CD4-positive, alpha-beta T cell (primary cell): ENCODE data around the gene COL5A1. TPM values are rescaled to one million over a fixed set of nuclear protein-coding genes. Genes with fewer than 3 reads are reported as not detected.

Experiments used
- ATAC-seq: fragments of 200-7000 bp; cut with Tn5 transposase; one replicate; pipeline ENCODE4 v1.10.0; 2022; ENCODE audit warnings: mild to moderate bottlenecking; ENCODE audit not compliant: poor library complexity
- CTCF ChIA-PET: fragments of 350-600 bp; sonication (Branson Sonifier 250); formaldehyde crosslinking; loops from one replicate; lab custom pipeline; 2021; ENCODE audit warnings: antibody characterized with exemption, inconsistent platforms; lab: Charles Lee
- POLR2A ChIA-PET: fragments of 350-600 bp; sonication (Branson Sonifier 250); formaldehyde crosslinking; loops from one replicate; lab custom pipeline; 2021; ENCODE audit warnings: antibody characterized with exemption, inconsistent platforms; lab: Charles Lee
- DNase-seq, 14 experiments: peaks; one replicate each; pipeline ENCODE4 v3.0.0-alpha.2; 2013 to 2020; ENCODE audit warnings: mixed read lengths in 2 of 14
- H3K27ac ChIP-seq, 2 donors: one replicate each; pipeline versions ENCODE4 v1.5.1 to v1.7.0; 2013; ENCODE audit warnings: low read length in 2 of 2, low read depth in 1 of 2, mild to moderate bottlenecking in 1 of 2
- H3K27me3 ChIP-seq, 2 experiments: 1 replicate in 1 of 2; 2 replicates in 1 of 2; pipeline versions ENCODE4 v1.6.1 to v1.7.0; 2013; ENCODE audit warnings: low read length in 2 of 2, control low read depth in 1 of 2, mild to moderate bottlenecking in 1 of 2, moderate library complexity in 1 of 2; ENCODE audit not compliant: insufficient read depth in 2 of 2, control insufficient read depth in 1 of 2
- H3K36me3 ChIP-seq: one replicate; pipeline ENCODE4 v1.6.1; 2013; ENCODE audit warnings: low read length, control low read depth; ENCODE audit not compliant: insufficient read depth
- H3K4me1 ChIP-seq: one replicate; pipeline ENCODE4 v1.6.1; 2013; ENCODE audit warnings: low read length, control low read depth; ENCODE audit not compliant: insufficient read depth
- H3K4me3 ChIP-seq: one replicate; pipeline ENCODE4 v1.5.1; 2013; ENCODE audit warnings: mild to moderate bottlenecking, low read length, moderate library complexity
- H3K9me3 ChIP-seq, 2 experiments: 1 replicate in 1 of 2; 2 replicates in 1 of 2; pipeline versions ENCODE4 v1.6.1 to v1.7.0; 2013; ENCODE audit warnings: low read length in 2 of 2, mild to moderate bottlenecking in 2 of 2, control low read depth in 1 of 2, moderate library complexity in 1 of 2; ENCODE audit not compliant: control insufficient read depth in 1 of 2, insufficient read depth in 1 of 2
- H3K27ac Mint-ChIP-seq: one replicate; pipeline ENCODE4 v1.8.0; 2020; ENCODE audit warnings: mixed read lengths
- H3K27me3 Mint-ChIP-seq: one replicate; pipeline ENCODE4 v1.8.0; 2021; ENCODE audit warnings: mixed read lengths
- H3K36me3 Mint-ChIP-seq: one replicate; pipeline ENCODE4 v1.8.0; 2021; ENCODE audit warnings: low read depth, mixed read lengths
- H3K4me1 Mint-ChIP-seq: one replicate; pipeline ENCODE4 v1.8.0; 2021; ENCODE audit warnings: low read depth, mixed read lengths
- H3K4me3 Mint-ChIP-seq: one replicate; pipeline ENCODE4 v1.8.0; 2020; ENCODE audit warnings: mild to moderate bottlenecking, mixed read lengths
- H3K9me3 Mint-ChIP-seq: one replicate; pipeline ENCODE4 v1.8.0; 2020; ENCODE audit warnings: mixed read lengths
- intact Hi-C, 2 experiments: fragments of 100-400 bp; cut with DNase I in 1 of 2; cut with micrococcal nuclease in 1 of 2; formaldehyde crosslinking; loops; one replicate each; pipeline versions ENCODE4 v1.15.1 to v1.9.0; 2023 to 2025; cut with DNase I, micrococcal nuclease
- total RNA-seq, 174 experiments: library from RNA in 2 of 174; stranded (reverse) in 2 of 174; gene quantifications; one replicate each; pipeline ENCODE4 v1.2.3 and lab custom pipeline; 2021 to 2026
- TF ChIP-seq, protein P1 (sequence below): fragments of 200-600 bp; IDR thresholded peaks from one replicate; pipeline ENCODE4 v1.8.0; 2022; ENCODE audit warnings: antibody characterized with exemption, mild to moderate bottlenecking

The COL5A1 gene
- total RNA-seq, 2 experiments from 2014 or later: 0.41 to 0.50 TPM

- ChIA-PET POLR2A (interaction anchor here (0.6 kb wide), 1 partner anchor 705 kb away, joined by 3 read pairs; no protein-coding TSS in a partner anchor), CTCF (no interaction called here)
- no peak for ATAC-seq
- H3K4me3 Mint-ChIP-seq: no peak overlapping the region
- DNase-seq: no peak
- Histone ChIP-seq H3K4me3 (no peak overlapping the region), H3K4me1 (no peaks in the 10 kb centered on the region), H3K27me3 (no peaks in the 10 kb centered on the region), H3K9me3 (peaks cover 1 to 4% of the 10 kb centered on the region in 2 experiments), H3K36me3 (no peaks in the 10 kb centered on the region), H3K27ac (no peak overlapping the region)
- H3K9me3 Mint-ChIP-seq: no peaks in the 10 kb centered on the region
- intact Hi-C loops: no loop called here
- H3K27ac Mint-ChIP-seq: no peak overlapping the region
- no peaks in the 10 kb centered on the region for H3K4me1 Mint-ChIP-seq
- H3K27me3 Mint-ChIP-seq: peaks cover 20% of the 10 kb centered on the region
- H3K36me3 Mint-ChIP-seq: no peaks in the 10 kb centered on the region
- TF ChIP-seq, protein P1, sequence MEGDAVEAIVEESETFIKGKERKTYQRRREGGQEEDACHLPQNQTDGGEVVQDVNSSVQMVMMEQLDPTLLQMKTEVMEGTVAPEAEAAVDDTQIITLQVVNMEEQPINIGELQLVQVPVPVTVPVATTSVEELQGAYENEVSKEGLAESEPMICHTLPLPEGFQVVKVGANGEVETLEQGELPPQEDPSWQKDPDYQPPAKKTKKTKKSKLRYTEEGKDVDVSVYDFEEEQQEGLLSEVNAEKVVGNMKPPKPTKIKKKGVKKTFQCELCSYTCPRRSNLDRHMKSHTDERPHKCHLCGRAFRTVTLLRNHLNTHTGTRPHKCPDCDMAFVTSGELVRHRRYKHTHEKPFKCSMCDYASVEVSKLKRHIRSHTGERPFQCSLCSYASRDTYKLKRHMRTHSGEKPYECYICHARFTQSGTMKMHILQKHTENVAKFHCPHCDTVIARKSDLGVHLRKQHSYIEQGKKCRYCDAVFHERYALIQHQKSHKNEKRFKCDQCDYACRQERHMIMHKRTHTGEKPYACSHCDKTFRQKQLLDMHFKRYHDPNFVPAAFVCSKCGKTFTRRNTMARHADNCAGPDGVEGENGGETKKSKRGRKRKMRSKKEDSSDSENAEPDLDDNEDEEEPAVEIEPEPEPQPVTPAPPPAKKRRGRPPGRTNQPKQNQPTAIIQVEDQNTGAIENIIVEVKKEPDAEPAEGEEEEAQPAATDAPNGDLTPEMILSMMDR: no peak
Observed at GRCh38 chr9:134670042-134670525, 28.5 kb downstream of the COL5A1 start.

DNA sequence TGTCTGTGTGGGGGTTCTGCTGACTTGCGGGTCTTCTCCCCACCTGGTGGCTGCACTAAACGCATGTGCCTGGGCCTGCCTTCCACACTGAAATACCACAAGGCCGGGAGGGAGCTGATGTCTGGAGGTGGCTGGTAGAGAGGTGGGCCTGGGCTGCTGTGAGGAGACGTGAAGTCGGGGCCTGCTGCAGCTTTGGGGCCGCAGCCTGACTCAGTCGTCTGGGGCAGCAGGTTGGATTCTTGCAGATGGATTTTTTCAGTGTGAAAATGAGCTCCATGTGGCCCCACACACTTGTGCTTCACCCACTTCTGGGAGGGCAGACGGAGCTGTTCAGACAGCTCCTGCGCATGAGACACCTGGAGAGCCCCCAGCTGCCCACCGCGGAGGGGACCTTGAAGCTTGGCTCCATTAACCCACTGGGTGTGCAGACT lies 29.3 kb downstream of the COL5A1 start:
- Mint-ChIP-seq H3K4me3 (no peak overlapping the region), H3K36me3 (no peaks in the 10 kb centered on the region), H3K4me1 (no peaks in the 10 kb centered on the region), H3K27me3 (peaks cover 20% of the 10 kb centered on the region), H3K27ac (no peak overlapping the region), H3K9me3 (peaks cover 4% of the 10 kb centered on the region)
- CTCF ChIA-PET: no interaction called here
- DNase-seq (no peak), ATAC-seq (no peak)
- TF ChIP-seq, protein P1: no peak
- peaks cover 8 to 9% of the 10 kb centered on the region in 2 experiments for H3K9me3 ChIP-seq
- H3K27me3 ChIP-seq: no peaks in the 10 kb centered on the region
- intact Hi-C loops: no loop called here
- no peaks in the 10 kb centered on the region for H3K4me1 ChIP-seq
- POLR2A ChIA-PET: no interaction called here
- H3K4me3 ChIP-seq: no peak overlapping the region
- no peaks in the 10 kb centered on the region for H3K36me3 ChIP-seq
- H3K27ac ChIP-seq: no peak overlapping the region

- Mint-ChIP-seq H3K9me3 (peaks cover 4% of the 10 kb centered on the region), H3K36me3 (no peaks in the 10 kb centered on the region), H3K4me3 (no peak overlapping the region), H3K4me1 (no peaks in the 10 kb centered on the region), H3K27ac (no peak overlapping the region), H3K27me3 (peaks cover 20% of the 10 kb centered on the region)
- CTCF ChIA-PET: no interaction called here
- Histone ChIP-seq H3K36me3 (no peaks in the 10 kb centered on the region), H3K9me3 (peaks cover 8 to 9% of the 10 kb centered on the region in 2 experiments), H3K4me3 (no peak overlapping the region), H3K27me3 (no peaks in the 10 kb centered on the region), H3K4me1 (no peaks in the 10 kb centered on the region), H3K27ac (no peak overlapping the region)
- DNase-seq (no peak), ATAC-seq (no peak)
- POLR2A ChIA-PET: no interaction called here
- intact Hi-C loops: no loop called here
- TF ChIP-seq, protein P1: no peak
Observed at GRCh38 chr9:134671341-134672113, 29.9 kb downstream of the COL5A1 start.
